Liver (tissue), 9 donors: ENCODE measurements around the gene CSHL1. TPM values are rescaled to one million over a fixed set of nuclear protein-coding genes. Genes with fewer than 3 reads are reported as not detected.

Experiments used
- DNase-seq: peaks from one replicate; pipeline ENCODE4 v3.0.0-alpha.2; 2017; ENCODE audit warnings: low spot score
- H3K27ac ChIP-seq, 2 donors: one replicate each; pipeline ENCODE4 v1.7.0; 2013; ENCODE audit warnings: inconsistent platforms in 2 of 2, low read length in 2 of 2, control low read depth in 1 of 2, low read depth in 1 of 2, mild to moderate bottlenecking in 1 of 2
- H3K27me3 ChIP-seq, 4 donors: one replicate each; pipeline versions ENCODE4 v1.6.1 to v1.7.0; 2013; ENCODE audit warnings: low read length in 3 of 4, inconsistent platforms in 1 of 4, mild to moderate bottlenecking in 1 of 4, moderate library complexity in 1 of 4; ENCODE audit not compliant: control insufficient read depth in 4 of 4, insufficient read depth in 4 of 4
- H3K36me3 ChIP-seq, 4 donors: one replicate each; pipeline versions ENCODE4 v1.6.1 to v1.7.0; 2013; ENCODE audit warnings: low read length in 3 of 4, mild to moderate bottlenecking in 3 of 4, low read depth in 1 of 4, moderate library complexity in 1 of 4; ENCODE audit not compliant: control insufficient read depth in 4 of 4, insufficient read depth in 3 of 4
- H3K4me1 ChIP-seq, 4 donors: one replicate each; pipeline versions ENCODE4 v1.6.1 to v1.7.0; 2013; ENCODE audit warnings: low read length in 3 of 4, mild to moderate bottlenecking in 3 of 4, moderate library complexity in 1 of 4; ENCODE audit not compliant: control insufficient read depth in 4 of 4, insufficient read depth in 4 of 4
- H3K4me3 ChIP-seq, 3 donors: one replicate each; pipeline versions ENCODE4 v1.6.1 to v1.7.0; 2013; ENCODE audit warnings: low read length in 3 of 3, control low read depth in 1 of 3, low read depth in 1 of 3, mild to moderate bottlenecking in 1 of 3
- H3K9ac ChIP-seq, 2 donors: one replicate each; pipeline ENCODE4 v1.7.0; 2013; ENCODE audit warnings: low read length in 2 of 2, mild to moderate bottlenecking in 2 of 2, moderate library complexity in 2 of 2, control low read depth in 1 of 2, low read depth in 1 of 2
- H3K9me3 ChIP-seq, 4 donors: one replicate each; pipeline versions ENCODE4 v1.6.1 to v1.7.0; 2013; ENCODE audit warnings: low read length in 3 of 4; ENCODE audit not compliant: control insufficient read depth in 4 of 4
- ATF3 ChIP-seq: IDR thresholded peaks from 2 replicates; pipeline ENCODE4 v1.6.1; 2016; ENCODE audit warnings: antibody characterized with exemption
- EGR1 ChIP-seq, 2 donors: IDR thresholded peaks; 2 replicates each; pipeline ENCODE4 v1.6.1; 2016 to 2018; ENCODE audit warnings: antibody characterized with exemption in 2 of 2, low read depth in 2 of 2
- FOXA1 ChIP-seq: IDR thresholded peaks from 2 replicates; pipeline ENCODE4 v1.6.1; 2016; ENCODE audit warnings: antibody characterized with exemption
- FOXA2 ChIP-seq: IDR thresholded peaks from 2 replicates; pipeline ENCODE4 v1.6.1; 2016; ENCODE audit warnings: antibody characterized with exemption
- GABPA ChIP-seq, 2 donors: IDR thresholded peaks in 1 of 2; conservative IDR thresholded peaks in 1 of 2; 2 replicates each; pipeline ENCODE4 v1.6.1; 2016; ENCODE audit warnings: antibody characterized with exemption in 2 of 2, mild to moderate bottlenecking in 1 of 2, moderate library complexity in 1 of 2
- HNF4A ChIP-seq, 2 donors: conservative IDR thresholded peaks; 2 replicates each; pipeline ENCODE4 v1.6.1; 2016; ENCODE audit warnings: antibody characterized with exemption in 2 of 2, mild to moderate bottlenecking in 2 of 2
- HNF4G ChIP-seq: IDR thresholded peaks from 2 replicates; pipeline ENCODE4 v1.6.1; 2016; ENCODE audit warnings: antibody characterized with exemption
- JUND ChIP-seq, 2 donors: IDR thresholded peaks; 2 replicates each; pipeline ENCODE4 v1.6.1; 2016; ENCODE audit warnings: antibody characterized with exemption in 2 of 2
- NR2F2 ChIP-seq: IDR thresholded peaks from 2 replicates; pipeline ENCODE4 v1.6.1; 2016; ENCODE audit warnings: antibody characterized with exemption
- RAD21 ChIP-seq, 2 donors: IDR thresholded peaks; 2 replicates each; pipeline ENCODE4 v1.6.1; 2016; ENCODE audit warnings: antibody characterized with exemption in 2 of 2, mild to moderate bottlenecking in 2 of 2
- REST ChIP-seq: IDR thresholded peaks from 2 replicates; pipeline ENCODE4 v1.6.1; 2016; ENCODE audit warnings: antibody characterized with exemption, mild to moderate bottlenecking
- RXRA ChIP-seq, 2 donors: IDR thresholded peaks; 2 replicates each; pipeline ENCODE4 v1.6.1; 2017 to 2018; ENCODE audit warnings: antibody characterized with exemption in 2 of 2, mild to moderate bottlenecking in 1 of 2
- TAF1 ChIP-seq: conservative IDR thresholded peaks from 2 replicates; pipeline ENCODE4 v1.6.1; 2016; ENCODE audit warnings: antibody characterized with exemption, mild to moderate bottlenecking
- YY1 ChIP-seq: IDR thresholded peaks from 2 replicates; pipeline ENCODE4 v1.6.1; 2016; ENCODE audit warnings: antibody characterized with exemption, mild to moderate bottlenecking
- WGBS: extraction: QIAGEN DNeasy Blood & Tissue Kit; methylation state at CpG from one replicate; pipeline ENCODE4 v1.1.7; 2013; 5-methylcytosine and 5-hydroxymethylcytosine counted together
- polyA plus RNA-seq, 2 donors: library from polyadenylated mRNA; stranded (reverse) in 1 of 2; unstranded in 1 of 2; fragments of 200-250 nt in 1 of 2; fragments of >200 nt in 1 of 2; fragmentation: Nextera tagmentation in 1 of 2; extraction: Ambion mirVana in 1 of 2; gene quantifications; one replicate each; pipeline versions ENCODE4 v1.2.1 to v1.2.3, GENCODE V29; 2013 to 2015
- total RNA-seq, 2 donors: library from RNA; depleted of rRNA; stranded (reverse); fragments of >200 nt; gene quantifications; one replicate each; pipeline ENCODE4 v1.2.3, GENCODE V29; 2014
- TF ChIP-seq, protein P1 (sequence below): fragments of 150-350 bp; IDR thresholded peaks from 2 replicates; pipeline ENCODE4 v1.5.1; 2017; ENCODE audit warnings: improper control_type of control experiment, low read depth, low read length; ENCODE audit not compliant: missing input control
- TF ChIP-seq, protein P2 (sequence below): IDR thresholded peaks from 2 replicates; pipeline ENCODE4 v1.6.1; 2016; ENCODE audit warnings: antibody characterized with exemption
- TF ChIP-seq, protein P3 (sequence below): IDR thresholded peaks from 2 replicates; pipeline ENCODE4 v1.6.1; 2016; ENCODE audit warnings: antibody characterized with exemption
- donor health status: healthy.
- donor health status: healthy.
- donor health status: healthy.
- donor health status: healthy.
- donor health status: healthy.

CSHL1 gene
- total and polyA plus RNA-seq, 4 donors = not detected

GRCh38 chr17:63945784-63946439, 34.9 kb upstream of the CSHL1 start:
- no peaks in the 10 kb centered on the region for H3K36me3 ChIP-seq
- no peak overlapping the region for H3K9ac ChIP-seq
- no peak overlapping the region for H3K4me3 ChIP-seq
- no peak overlapping the region for H3K27ac ChIP-seq
- 65% methylated on average over 6 of the region's 6 CpGs for WGBS
- DNase-seq = no peak
- H3K9me3 ChIP-seq = no peaks in the 10 kb centered on the region
- TF ChIP-seq, protein P1, sequence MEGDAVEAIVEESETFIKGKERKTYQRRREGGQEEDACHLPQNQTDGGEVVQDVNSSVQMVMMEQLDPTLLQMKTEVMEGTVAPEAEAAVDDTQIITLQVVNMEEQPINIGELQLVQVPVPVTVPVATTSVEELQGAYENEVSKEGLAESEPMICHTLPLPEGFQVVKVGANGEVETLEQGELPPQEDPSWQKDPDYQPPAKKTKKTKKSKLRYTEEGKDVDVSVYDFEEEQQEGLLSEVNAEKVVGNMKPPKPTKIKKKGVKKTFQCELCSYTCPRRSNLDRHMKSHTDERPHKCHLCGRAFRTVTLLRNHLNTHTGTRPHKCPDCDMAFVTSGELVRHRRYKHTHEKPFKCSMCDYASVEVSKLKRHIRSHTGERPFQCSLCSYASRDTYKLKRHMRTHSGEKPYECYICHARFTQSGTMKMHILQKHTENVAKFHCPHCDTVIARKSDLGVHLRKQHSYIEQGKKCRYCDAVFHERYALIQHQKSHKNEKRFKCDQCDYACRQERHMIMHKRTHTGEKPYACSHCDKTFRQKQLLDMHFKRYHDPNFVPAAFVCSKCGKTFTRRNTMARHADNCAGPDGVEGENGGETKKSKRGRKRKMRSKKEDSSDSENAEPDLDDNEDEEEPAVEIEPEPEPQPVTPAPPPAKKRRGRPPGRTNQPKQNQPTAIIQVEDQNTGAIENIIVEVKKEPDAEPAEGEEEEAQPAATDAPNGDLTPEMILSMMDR = no peak
- TF ChIP-seq RXRA (IDR thresholded peaks at IDR 0.05) (no peak), GABPA (IDR thresholded peaks at IDR 0.05 in 1 of 2, conservative IDR thresholded peaks at IDR 0.05 in 1 of 2) (no peak), ATF3 (no peak), JUND (IDR thresholded peaks at IDR 0.05) (no peak), HNF4A (conservative IDR thresholded peaks at IDR 0.05) (no peak), HNF4G (no peak), FOXA1 (no peak), EGR1 (IDR thresholded peaks at IDR 0.05; ENCODE audit: low read depth in 2 of 2) (no peak), FOXA2 (no peak), NR2F2 (no peak)
- TF ChIP-seq, protein P2, sequence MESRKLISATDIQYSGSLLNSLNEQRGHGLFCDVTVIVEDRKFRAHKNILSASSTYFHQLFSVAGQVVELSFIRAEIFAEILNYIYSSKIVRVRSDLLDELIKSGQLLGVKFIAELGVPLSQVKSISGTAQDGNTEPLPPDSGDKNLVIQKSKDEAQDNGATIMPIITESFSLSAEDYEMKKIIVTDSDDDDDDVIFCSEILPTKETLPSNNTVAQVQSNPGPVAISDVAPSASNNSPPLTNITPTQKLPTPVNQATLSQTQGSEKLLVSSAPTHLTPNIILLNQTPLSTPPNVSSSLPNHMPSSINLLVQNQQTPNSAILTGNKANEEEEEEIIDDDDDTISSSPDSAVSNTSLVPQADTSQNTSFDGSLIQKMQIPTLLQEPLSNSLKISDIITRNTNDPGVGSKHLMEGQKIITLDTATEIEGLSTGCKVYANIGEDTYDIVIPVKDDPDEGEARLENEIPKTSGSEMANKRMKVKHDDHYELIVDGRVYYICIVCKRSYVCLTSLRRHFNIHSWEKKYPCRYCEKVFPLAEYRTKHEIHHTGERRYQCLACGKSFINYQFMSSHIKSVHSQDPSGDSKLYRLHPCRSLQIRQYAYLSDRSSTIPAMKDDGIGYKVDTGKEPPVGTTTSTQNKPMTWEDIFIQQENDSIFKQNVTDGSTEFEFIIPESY = no peak
- TF ChIP-seq, protein P3, sequence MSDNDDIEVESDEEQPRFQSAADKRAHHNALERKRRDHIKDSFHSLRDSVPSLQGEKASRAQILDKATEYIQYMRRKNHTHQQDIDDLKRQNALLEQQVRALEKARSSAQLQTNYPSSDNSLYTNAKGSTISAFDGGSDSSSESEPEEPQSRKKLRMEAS = no peak
- no peaks in the 10 kb centered on the region for H3K27me3 ChIP-seq
- peaks cover 0 to 4% (median 0%) of the 10 kb centered on the region in 4 donors for H3K4me1 ChIP-seq

DNA sequence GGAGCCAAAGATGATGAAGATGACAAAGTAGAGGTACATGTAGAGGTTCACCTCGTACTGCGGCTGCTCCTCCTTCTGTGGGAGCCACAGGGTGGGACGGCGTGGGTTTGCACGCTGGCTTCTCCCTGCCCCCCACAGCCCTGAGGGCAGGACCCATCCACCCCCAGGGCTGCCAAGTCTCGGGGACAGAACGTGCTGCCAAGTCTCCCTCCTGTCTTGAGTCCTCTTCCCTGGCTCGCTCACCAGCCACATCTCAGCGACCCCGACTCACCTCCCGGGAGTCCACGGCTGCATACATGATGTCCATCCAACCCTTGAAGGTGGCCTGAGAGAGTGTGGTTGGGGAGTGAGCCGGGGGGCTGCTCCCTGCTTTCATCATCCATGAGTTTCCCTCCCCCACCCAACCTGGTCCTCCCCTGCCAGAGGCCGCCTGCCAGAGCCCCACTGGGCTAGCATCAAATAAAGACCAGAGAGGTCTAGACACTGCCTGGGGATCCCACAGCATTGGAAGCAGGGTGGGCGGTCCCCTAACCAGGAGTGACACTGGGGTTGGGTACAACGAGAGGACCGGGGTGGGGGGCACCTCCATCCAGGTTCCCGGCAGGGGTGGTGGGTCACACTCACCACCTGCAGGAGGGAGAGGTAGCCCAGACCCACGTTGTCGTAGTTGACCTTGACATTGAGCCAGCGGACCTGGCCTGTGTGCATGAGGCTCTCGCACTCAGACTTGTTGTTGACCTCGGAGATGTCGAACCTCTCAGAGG, 33.9 kb upstream of the CSHL1 start:
- 88% methylated on average over 24 of the region's 24 CpGs for WGBS
- H3K36me3 ChIP-seq = no peaks in the 10 kb centered on the region
- no peak overlapping the region for H3K9ac ChIP-seq
- peaks cover 0 to 4% (median 0%) of the 10 kb centered on the region in 4 donors for H3K4me1 ChIP-seq
- no peak overlapping the region for H3K27ac ChIP-seq
- no peaks in the 10 kb centered on the region for H3K27me3 ChIP-seq
- H3K9me3 ChIP-seq = no peaks in the 10 kb centered on the region
- no peak overlapping the region for H3K4me3 ChIP-seq
- DNase-seq = no peak
- TF ChIP-seq NR2F2 (no peak), TAF1 (no peak), FOXA2 (no peak), JUND (IDR thresholded peaks at IDR 0.05) (no peak), YY1 (no peak), REST (no peak), EGR1 (IDR thresholded peaks at IDR 0.05; ENCODE audit: low read depth in 2 of 2) (no peak), RAD21 (IDR thresholded peaks at IDR 0.05) (no peak), ATF3 (no peak), GABPA (IDR thresholded peaks at IDR 0.05 in 1 of 2, conservative IDR thresholded peaks at IDR 0.05 in 1 of 2) (no peak), RXRA (IDR thresholded peaks at IDR 0.05) (no peak)
- TF ChIP-seq, protein P2 = no peak
- TF ChIP-seq, protein P1 = no peak
